GM18505 (cell line): ENCODE measurements around the gene HOXD9.

ENCODE experiments used
- ATAC-seq: cut with Tn5 transposase; IDR thresholded peaks from one replicate; pipeline ENCODE4 v1.9.1; 2021; ENCODE audit not compliant: unreplicated experiment
- POLR2A ChIP-seq: IDR thresholded peaks from 4 replicates; pipeline ENCODE4 v1.6.1; 2011; ENCODE audit warnings: borderline replicate concordance; ENCODE audit not compliant: insufficient read depth, insufficient read length; ENCODE audit errors: extremely low read depth

Gene HOXD9

GRCh38 chr2:176099159-176099727, 23.3 kb upstream of the HOXD9 start:
- no peak for ATAC-seq

GRCh38 chr2:176099728-176100546, 22.6 kb upstream of the HOXD9 start, which contains the start of gene HOXD12:
HOXD12 (plus strand) TSS chr2:176099795; CDS start chr2:176099802, 7 bp downstream.
- no peak for ATAC-seq
- TF ChIP-seq POLR2A: no peak

More at GRCh38 chr2:176099159-176099727, 23.3 kb upstream of the HOXD9 start:
- TF ChIP-seq POLR2A: no peak

DNA sequence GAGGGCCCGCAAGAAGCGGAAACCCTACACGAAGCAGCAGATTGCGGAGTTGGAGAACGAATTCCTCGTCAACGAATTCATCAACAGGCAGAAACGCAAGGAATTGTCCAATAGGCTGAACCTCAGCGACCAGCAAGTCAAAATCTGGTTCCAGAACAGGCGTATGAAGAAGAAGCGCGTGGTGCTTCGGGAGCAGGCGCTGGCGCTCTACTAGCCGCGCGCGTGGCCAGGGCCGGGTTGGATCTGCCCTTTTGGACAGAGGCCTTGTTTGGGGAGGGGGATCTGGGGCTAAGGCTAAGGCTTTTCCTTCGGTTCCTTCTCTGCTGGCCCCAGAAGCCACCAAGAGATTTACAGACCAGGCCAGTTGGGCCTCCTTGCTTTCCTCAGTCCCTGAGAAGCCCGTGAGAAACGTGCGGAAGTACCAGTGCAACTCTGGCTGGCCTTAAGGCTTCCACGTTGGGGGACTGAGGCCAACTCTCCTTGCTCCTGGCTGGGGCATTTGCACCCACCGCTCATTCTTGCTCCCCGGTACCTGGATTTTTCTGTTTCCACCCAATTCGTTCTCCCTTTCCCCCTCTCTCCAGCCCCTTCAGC, 21.9 kb upstream of the HOXD9 start:
- no peak for TF ChIP-seq POLR2A
- ATAC-seq: no peak

DNA sequence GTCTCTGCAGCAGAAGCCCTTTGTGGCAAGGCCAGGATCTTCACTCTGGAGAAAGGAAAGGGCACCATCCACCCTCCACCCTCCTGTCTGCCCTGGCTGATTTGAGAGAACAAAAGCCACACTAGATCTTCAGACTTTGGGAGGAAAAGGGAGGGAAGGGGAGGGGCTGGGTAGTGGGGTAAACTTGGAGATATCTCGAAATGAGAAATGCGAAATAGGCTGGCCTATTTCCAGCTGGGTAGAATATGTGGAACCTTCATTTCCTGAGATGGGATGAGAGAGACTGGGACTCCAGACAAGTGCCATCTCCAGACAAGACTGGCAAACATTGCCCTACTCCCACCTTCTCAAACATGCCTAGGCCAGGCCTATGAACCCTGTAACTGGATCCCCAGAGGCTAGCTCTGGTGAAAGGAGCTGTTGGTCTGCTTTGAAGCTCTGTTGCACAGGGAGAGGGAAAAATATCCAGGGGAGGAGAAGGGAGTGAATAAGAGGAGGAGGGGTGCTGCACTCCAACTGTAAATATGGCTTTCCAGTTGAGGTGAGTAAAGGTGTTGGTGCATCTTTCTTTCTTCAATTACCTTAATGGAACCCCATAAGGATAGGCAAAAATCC, 21.2 kb upstream of the HOXD9 start:
- TF ChIP-seq POLR2A: no peak
- ATAC-seq: no peak

- TF ChIP-seq POLR2A: no peak
- ATAC-seq: no peak
Measured at GRCh38 chr2:176101842-176102241, 20.7 kb upstream of the HOXD9 start.

DNA sequence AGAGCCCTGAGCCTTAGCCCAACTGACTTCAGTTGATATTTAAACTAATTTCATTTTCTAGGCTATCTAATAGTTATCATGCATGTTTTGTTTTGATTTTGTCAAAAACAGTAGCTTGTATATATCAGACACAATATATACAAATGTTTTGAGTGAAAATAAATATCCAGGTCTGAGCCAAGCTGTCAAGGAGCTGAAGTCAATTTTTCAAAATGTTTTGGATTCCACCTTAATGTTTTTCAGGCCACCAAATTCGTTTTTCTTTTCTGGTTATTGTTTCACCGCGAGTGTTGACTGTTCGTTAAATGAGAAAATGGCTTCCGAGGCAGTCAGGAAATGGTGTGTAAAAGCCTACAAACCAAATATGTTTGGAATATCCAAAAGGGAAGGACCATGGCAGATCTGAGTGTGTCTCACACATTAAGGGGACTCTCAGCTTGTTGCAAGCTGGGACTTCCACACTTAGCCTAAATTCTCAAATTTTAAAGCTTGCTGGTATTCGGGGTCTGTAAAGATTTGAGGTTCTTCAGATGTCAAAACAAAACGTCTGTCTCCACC, 20.1 kb upstream of the HOXD9 start:
- no peak for ATAC-seq
- no peak for TF ChIP-seq POLR2A

- no peak for TF ChIP-seq POLR2A
- no peak for ATAC-seq
Measured at GRCh38 chr2:176103194-176103593, 19.3 kb upstream of the HOXD9 start.

DNA sequence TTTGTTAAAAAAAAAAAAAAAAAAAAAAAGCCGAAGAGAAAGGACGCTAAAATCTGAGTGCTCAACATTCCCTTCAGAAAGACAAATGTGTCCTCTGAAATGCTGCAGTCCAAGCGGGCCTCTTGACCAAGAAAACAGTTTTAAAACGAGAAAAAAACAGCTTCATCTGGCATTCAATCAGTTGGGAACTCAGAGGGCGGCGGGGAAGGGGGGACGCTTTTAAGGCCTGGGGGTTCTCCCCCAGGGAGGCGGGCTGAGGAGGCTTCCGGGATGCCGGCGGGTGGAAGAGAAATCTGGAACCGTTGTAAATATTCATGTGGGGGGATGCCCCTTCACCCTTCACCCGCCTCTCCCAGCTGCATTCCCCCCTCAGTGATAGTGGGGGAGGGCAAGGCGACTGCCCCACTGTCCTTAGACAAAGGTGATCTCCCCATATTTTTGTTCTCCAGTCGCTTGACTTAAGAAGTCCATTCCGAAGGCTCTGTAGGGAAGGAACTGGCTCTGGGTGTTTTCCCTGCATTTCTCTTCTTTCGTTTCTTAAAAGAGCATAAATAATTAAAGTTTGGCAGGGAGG, 18.7 kb upstream of the HOXD9 start:
- TF ChIP-seq POLR2A: no peak
- no peak for ATAC-seq

DNA sequence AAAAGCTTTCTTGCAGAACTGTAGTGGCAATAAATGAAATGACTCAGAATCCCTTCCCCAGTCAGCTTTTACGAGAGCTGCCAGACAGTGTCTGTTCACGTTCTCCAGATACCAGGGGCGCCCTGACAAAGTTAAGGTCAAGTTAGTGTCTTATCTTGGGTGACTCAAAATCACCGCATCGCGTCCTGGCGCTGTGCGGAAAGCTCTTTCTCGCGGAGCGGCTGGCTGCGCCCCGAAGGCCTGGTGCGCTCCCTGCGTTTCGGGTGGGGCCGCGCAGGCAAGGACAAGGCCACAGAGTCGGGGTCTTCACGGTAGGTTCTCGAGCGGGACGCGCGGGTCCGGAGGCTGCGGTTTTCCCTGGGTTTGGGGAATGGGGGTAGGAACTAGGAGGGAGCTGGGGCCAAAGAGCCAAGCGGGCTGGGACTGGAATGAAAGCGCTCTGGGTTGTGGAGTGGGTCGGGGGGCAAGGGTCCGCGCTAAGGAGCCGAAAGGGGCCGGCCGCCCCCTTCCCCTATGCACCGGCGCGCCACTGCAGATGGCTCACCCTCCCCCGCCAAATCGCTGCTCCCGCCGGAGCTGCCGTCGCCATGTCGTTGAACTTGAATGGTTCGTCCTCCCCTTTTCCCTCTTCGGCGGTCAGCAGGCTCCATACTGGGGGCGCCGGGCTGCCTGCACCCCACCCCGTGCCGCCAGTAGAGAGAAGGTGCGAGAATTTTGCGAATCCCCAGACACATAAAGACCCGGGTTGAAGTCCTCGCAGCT, 18.0 kb upstream of the HOXD9 start:
- ATAC-seq: no peak
- no peak for TF ChIP-seq POLR2A

DNA sequence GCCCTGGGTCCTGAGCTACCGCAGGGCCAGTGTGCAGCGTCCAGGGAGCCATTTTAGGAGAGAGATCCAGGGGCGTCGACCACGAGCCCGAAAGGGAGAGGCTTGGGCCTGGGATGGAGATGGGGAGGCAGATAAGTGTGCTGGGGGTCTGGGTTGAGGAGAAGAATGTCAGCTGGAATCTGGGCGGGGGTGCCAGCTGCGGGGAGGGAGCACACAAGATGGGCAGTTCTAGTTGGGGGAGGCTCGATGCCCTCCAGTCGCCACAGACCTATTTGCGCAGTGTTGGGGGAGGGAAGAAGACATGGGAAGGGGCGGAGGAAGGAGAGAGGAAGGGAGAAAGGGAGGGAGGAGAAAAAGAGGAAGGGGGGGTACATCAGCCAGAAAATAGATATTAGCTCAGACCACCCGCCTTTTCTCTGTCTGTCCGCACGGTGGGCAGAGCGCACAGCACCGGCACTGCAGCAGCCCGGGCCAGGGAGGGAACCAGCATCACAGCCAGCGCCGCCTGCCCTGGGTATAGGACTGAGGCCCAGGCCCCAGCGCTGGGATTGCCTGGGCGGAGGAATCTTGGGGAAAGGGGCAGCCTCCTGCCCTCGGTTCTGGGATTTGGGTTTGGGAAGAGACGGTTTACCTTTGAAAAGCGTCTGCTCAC, 17.3 kb upstream of the HOXD9 start:
- TF ChIP-seq POLR2A: no peak
- no peak for ATAC-seq

DNA sequence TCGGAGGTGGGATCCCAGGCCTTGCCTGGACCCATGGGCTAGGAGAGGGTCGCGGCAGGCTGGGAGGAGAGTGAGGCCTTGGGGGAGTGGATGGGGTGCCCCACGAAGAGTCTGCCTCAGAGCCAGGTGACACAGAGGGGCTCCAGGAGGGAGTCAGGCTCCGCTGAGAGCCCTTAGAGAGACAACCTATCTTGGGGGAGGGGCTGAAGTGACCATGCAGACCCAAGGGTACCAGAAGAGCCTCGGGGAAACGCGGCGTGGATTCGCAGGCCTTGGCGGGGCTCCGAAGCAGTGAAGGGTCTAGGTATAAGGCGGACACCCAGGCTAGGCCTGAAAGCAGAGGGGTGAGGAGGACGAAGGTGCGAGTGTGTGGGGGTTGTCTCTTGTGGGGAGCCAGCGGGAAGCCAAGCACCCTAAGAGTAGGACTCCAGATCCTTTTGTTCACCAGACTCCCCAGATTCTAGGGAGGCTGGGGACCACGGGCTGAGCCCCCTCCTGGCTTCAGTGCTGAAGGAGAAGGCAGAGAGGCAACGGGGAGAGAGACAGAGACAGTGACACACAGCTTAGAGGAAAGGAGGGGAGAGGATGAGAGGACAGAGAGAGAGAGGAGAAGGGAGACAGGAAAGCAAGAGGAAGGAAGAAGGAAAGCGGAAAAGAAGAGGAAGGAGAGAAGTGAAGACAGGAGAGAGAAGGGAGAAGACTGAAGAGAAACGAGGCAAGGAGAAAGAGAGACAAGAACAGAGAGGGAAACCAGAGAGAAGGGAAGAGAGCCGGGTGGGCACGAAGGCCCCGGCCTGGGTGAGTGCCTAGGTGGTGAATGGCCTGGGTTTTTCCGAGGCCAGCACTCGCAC, 16.6 kb upstream of the HOXD9 start:
- no peak for TF ChIP-seq POLR2A
- no peak for ATAC-seq
